OCI-LY1 (cell line): ENCODE measurements around the gene ACSM4.
"Not testable (repeated sequence)": the region's sequence is repeated elsewhere in the genome, so short reads cannot be mapped to it uniquely, and the experiment has no call there.

Experiments used
- H2AFZ ChIP-seq: fragments of 200-600 bp; sonication (generic), shearing (Covaris generic); 2 replicates; pipeline ENCODE4 v1.6.0; 2014; ENCODE audit warnings: antibody characterized with exemption, mild to moderate bottlenecking, low read length
- H3F3A ChIP-seq: fragments of 200-600 bp; sonication (generic), shearing (Covaris generic); 2 replicates; pipeline ENCODE4 v1.6.0; 2014; ENCODE audit warnings: mild to moderate bottlenecking, antibody characterized with exemption, low read length, moderate library complexity; ENCODE audit not compliant: insufficient read depth
- H3K27ac ChIP-seq: fragments of 200-600 bp; sonication (generic); 2 replicates; pipeline ENCODE4 v1.5.1; 2014; ENCODE audit warnings: low read length, mixed run types, mild to moderate bottlenecking, low read depth; ENCODE audit not compliant: poor library complexity, severe bottlenecking
- H3K27me3 ChIP-seq: fragments of 200-600 bp; sonication (generic); 2 replicates; pipeline ENCODE4 v1.6.0; 2014; ENCODE audit warnings: antibody characterized with exemption, mild to moderate bottlenecking, low read length, moderate library complexity; ENCODE audit not compliant: insufficient read depth
- H3K36me3 ChIP-seq: fragments of 200-600 bp; sonication (generic); 2 replicates; pipeline ENCODE4 v1.6.1; 2014; ENCODE audit warnings: mild to moderate bottlenecking, antibody characterized with exemption, low read length, moderate library complexity, mixed read lengths; ENCODE audit not compliant: insufficient read depth
- H3K4me1 ChIP-seq: fragments of 200-600 bp; sonication (generic); 2 replicates; pipeline ENCODE4 v1.5.1; 2014; ENCODE audit warnings: mild to moderate bottlenecking, low read length, moderate library complexity; ENCODE audit not compliant: insufficient read depth, severe bottlenecking
- H3K4me2 ChIP-seq: fragments of 200-600 bp; sonication (generic), shearing (Covaris generic); 2 replicates; pipeline ENCODE4 v1.6.1; 2014; ENCODE audit warnings: low read length
- H3K4me3 ChIP-seq: fragments of 200-600 bp; sonication (generic); 2 replicates; pipeline ENCODE4 v1.5.1; 2014; ENCODE audit warnings: low read length, low read depth, mild to moderate bottlenecking, mixed read lengths; ENCODE audit not compliant: poor library complexity, severe bottlenecking
- H3K79me2 ChIP-seq: fragments of 200-600 bp; shearing (Covaris generic); 2 replicates; pipeline ENCODE4 v1.6.1; 2016; ENCODE audit warnings: mixed run types, low read length, mixed read lengths; ENCODE audit not compliant: insufficient read depth
- H3K9ac ChIP-seq: fragments of 200-600 bp; sonication (generic), shearing (Covaris generic); 2 replicates; pipeline ENCODE4 v1.6.1; 2014; ENCODE audit warnings: mild to moderate bottlenecking, low read length, mixed read lengths
- H3K9me2 ChIP-seq: fragments of 200-600 bp; sonication (generic), shearing (Covaris generic); 2 replicates; pipeline ENCODE4 v1.6.1; 2014; ENCODE audit warnings: low read depth, mild to moderate bottlenecking, low read length, mixed read lengths
- H3K9me3 ChIP-seq: fragments of 200-600 bp; shearing (Covaris generic); 2 replicates; pipeline ENCODE4 v1.6.1; 2014; ENCODE audit warnings: low read length, mixed read lengths
- H4K20me1 ChIP-seq: fragments of 200-600 bp; sonication (generic), shearing (Covaris generic); 2 replicates; pipeline ENCODE4 v1.6.0; 2016; ENCODE audit warnings: mild to moderate bottlenecking, low read length; ENCODE audit not compliant: insufficient read depth
- CTCF ChIP-seq: fragments of 200-600 bp; sonication (generic), shearing (Covaris generic); IDR thresholded peaks from 2 replicates; pipeline ENCODE4 v1.5.1; 2017; ENCODE audit warnings: mild to moderate bottlenecking, antibody characterized with exemption, low read length, moderate library complexity, mixed read lengths
- EZH2 ChIP-seq: fragments of 200-600 bp; sonication (generic), shearing (Covaris generic); IDR thresholded peaks from 2 replicates; pipeline ENCODE4 v1.8.0; 2017; ENCODE audit warnings: borderline replicate concordance, mixed run types, mild to moderate bottlenecking, antibody characterized with exemption, low read length, moderate library complexity, mixed read lengths

ACSM4 gene

GRCh38 chr12:7265251-7265650, 38.6 kb upstream of the ACSM4 start:
- TF ChIP-seq CTCF (no peak), EZH2 (no peak)
- Histone ChIP-seq H3K36me3 (no peaks in the 10 kb centered on the region), H3K4me1 (no peaks in the 10 kb centered on the region), H3K9ac (no peak overlapping the region), H3K9me3 (no peaks in the 10 kb centered on the region), H3K9me2 (no peaks in the 10 kb centered on the region), H4K20me1 (no peaks in the 10 kb centered on the region), H3K79me2 (no peaks in the 10 kb centered on the region), H3K4me3 (no peak overlapping the region), H3K27me3 (no peaks in the 10 kb centered on the region), H3K4me2 (no peak overlapping the region), H3F3A (no peaks in the 10 kb centered on the region), H3K27ac (no peak overlapping the region), H2AFZ (no peak overlapping the region)

- no peaks in the 10 kb centered on the region for H3K36me3 ChIP-seq
- H3K27me3 ChIP-seq: no peaks in the 10 kb centered on the region
- H3K79me2 ChIP-seq: no peaks in the 10 kb centered on the region
- no peaks in the 10 kb centered on the region for H3F3A ChIP-seq
- no peak overlapping the region for H3K4me2 ChIP-seq
- H3K9me3 ChIP-seq: no peaks in the 10 kb centered on the region
- H2AFZ ChIP-seq: no peak overlapping the region
- H3K4me3 ChIP-seq: no peak overlapping the region
- TF ChIP-seq CTCF: no peak
- TF ChIP-seq EZH2: no peak
- H3K4me1 ChIP-seq: no peaks in the 10 kb centered on the region
- H4K20me1 ChIP-seq: no peaks in the 10 kb centered on the region
- no peak overlapping the region for H3K9ac ChIP-seq
- no peak overlapping the region for H3K27ac ChIP-seq
- H3K9me2 ChIP-seq: no peaks in the 10 kb centered on the region
Measured at GRCh38 chr12:7269273-7269672, 34.6 kb upstream of the ACSM4 start.

GRCh38 chr12:7271893-7272514, 31.9 kb upstream of the ACSM4 start:
- Histone ChIP-seq H3K4me3 (no peak overlapping the region), H3K27me3 (no peaks in the 10 kb centered on the region)
- TF ChIP-seq EZH2 (no peak), CTCF (no peak)

GRCh38 chr12:7275482-7275881, 28.4 kb upstream of the ACSM4 start:
- H3K27ac ChIP-seq, H3K27me3 ChIP-seq, H3K9me3 ChIP-seq, H4K20me1 ChIP-seq, H2AFZ ChIP-seq, H3K9me2 ChIP-seq, H3K4me2 ChIP-seq, H3K36me3 ChIP-seq, H3K4me1 ChIP-seq, H3K9ac ChIP-seq, H3K79me2 ChIP-seq, H3F3A ChIP-seq, H3K4me3 ChIP-seq: not testable (repeated sequence)

More at GRCh38 chr12:7271893-7272514, 31.9 kb upstream of the ACSM4 start:
- no peak overlapping the region for H2AFZ ChIP-seq
- H4K20me1 ChIP-seq: no peaks in the 10 kb centered on the region
- no peaks in the 10 kb centered on the region for H3K4me1 ChIP-seq
- no peak overlapping the region for H3K27ac ChIP-seq
- H3K9ac ChIP-seq: no peak overlapping the region
- no peaks in the 10 kb centered on the region for H3F3A ChIP-seq
- H3K79me2 ChIP-seq: no peaks in the 10 kb centered on the region
- no peaks in the 10 kb centered on the region for H3K9me3 ChIP-seq
- H3K4me2 ChIP-seq: no peak overlapping the region
- no peaks in the 10 kb centered on the region for H3K9me2 ChIP-seq
- no peaks in the 10 kb centered on the region for H3K36me3 ChIP-seq
